DOHH2 (cell line): ENCODE results near the gene DLX3.

ENCODE experiments used
- H3F3A ChIP-seq: fragments of 200-600 bp; sonication (generic), shearing (Covaris generic); 2 replicates; pipeline ENCODE4 v1.6.0; 2016; ENCODE audit warnings: antibody characterized with exemption, mild to moderate bottlenecking; ENCODE audit not compliant: control insufficient read depth, insufficient read depth
- H3K27ac ChIP-seq: fragments of 200-600 bp; sonication (generic); 2 replicates; pipeline ENCODE4 v1.5.1; 2014; ENCODE audit warnings: low read depth, mild to moderate bottlenecking, low read length, moderate library complexity
- H3K27me3 ChIP-seq: fragments of 200-600 bp; sonication (generic); 2 replicates; pipeline ENCODE4 v1.6.1; 2014; ENCODE audit warnings: mild to moderate bottlenecking, low read length, mixed read lengths; ENCODE audit not compliant: control insufficient read depth
- H3K36me3 ChIP-seq: fragments of 200-600 bp; sonication (generic); 2 replicates; pipeline ENCODE4 v1.6.1; 2014; ENCODE audit warnings: mild to moderate bottlenecking, low read length, moderate library complexity, mixed read lengths; ENCODE audit not compliant: control insufficient read depth
- H3K4me1 ChIP-seq: fragments of 200-600 bp; sonication (generic); 2 replicates; pipeline ENCODE4 v1.6.1; 2014; ENCODE audit warnings: mild to moderate bottlenecking, low read length, mixed read lengths; ENCODE audit not compliant: control insufficient read depth
- H3K4me2 ChIP-seq: fragments of 200-600 bp; sonication (generic); 2 replicates; pipeline ENCODE4 v1.6.0; 2014; ENCODE audit warnings: mild to moderate bottlenecking, low read length, moderate library complexity
- H3K4me3 ChIP-seq: fragments of 200-600 bp; sonication (generic); 2 replicates; pipeline ENCODE4 v1.5.1; 2014; ENCODE audit warnings: mild to moderate bottlenecking, low read length, mixed read lengths
- H3K79me2 ChIP-seq: fragments of 200-600 bp; sonication (generic); 2 replicates; pipeline ENCODE4 v1.6.1; 2014; ENCODE audit warnings: mild to moderate bottlenecking, low read length, mixed read lengths; ENCODE audit not compliant: control insufficient read depth
- H3K9me2 ChIP-seq: fragments of 200-600 bp; sonication (generic); replicated peaks from 2 replicates; pipeline ENCODE4 v1.6.1; 2014; ENCODE audit warnings: mild to moderate bottlenecking, low read length, mixed read lengths; ENCODE audit not compliant: control insufficient read depth
- H3K9me3 ChIP-seq: fragments of 200-600 bp; sonication (generic); 2 replicates; pipeline ENCODE4 v1.6.1; 2014; ENCODE audit warnings: antibody characterized with exemption, low read length, mixed read lengths; ENCODE audit not compliant: control insufficient read depth, insufficient read depth
- H4K20me1 ChIP-seq: fragments of 200-600 bp; sonication (generic); 2 replicates; pipeline ENCODE4 v1.6.0; 2014; ENCODE audit warnings: low read depth, mild to moderate bottlenecking, antibody characterized with exemption, low read length, moderate library complexity; ENCODE audit not compliant: control insufficient read depth, insufficient read depth
- EZH2phosphoT487 ChIP-seq: fragments of 200-600 bp; sonication (generic); IDR thresholded peaks from 2 replicates; pipeline ENCODE4 v1.6.1; 2017; ENCODE audit warnings: borderline replicate concordance, mild to moderate bottlenecking, antibody characterized with exemption, low read length, moderate library complexity, mixed read lengths
- TF ChIP-seq, protein P1 (sequence below): fragments of 200-600 bp; sonication (generic); IDR thresholded peaks from one replicate; pipeline ENCODE4 v1.5.1; 2014; ENCODE audit warnings: antibody characterized with exemption, mild to moderate bottlenecking, low read depth, low read length; ENCODE audit not compliant: poor library complexity, severe bottlenecking

The DLX3 gene

DNA sequence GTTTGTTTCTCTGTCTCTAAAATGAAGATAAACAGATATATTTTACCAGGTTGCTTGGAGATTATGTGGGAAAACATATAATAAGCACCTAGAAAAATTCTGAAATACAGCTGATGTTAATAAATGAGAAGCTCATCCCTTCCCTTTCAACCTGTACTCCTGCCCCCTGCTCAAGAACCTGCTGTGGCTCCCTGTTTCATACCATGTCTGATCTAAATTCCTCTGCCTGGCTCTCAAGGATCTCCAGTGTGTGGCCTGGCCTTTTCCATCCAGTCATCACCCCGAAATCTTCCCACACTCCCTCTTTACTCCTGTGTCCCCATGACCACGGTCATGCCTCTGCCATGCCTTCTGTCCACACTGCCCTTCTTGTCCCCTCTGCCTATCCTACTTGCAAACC, 45.4 kb downstream of the DLX3 start:
- Histone ChIP-seq H4K20me1 (no peaks in the 10 kb centered on the region), H3K27ac (no peak overlapping the region), H3K4me1 (no peaks in the 10 kb centered on the region), H3K4me3 (no peak overlapping the region), H3K27me3 (no peaks in the 10 kb centered on the region), H3K79me2 (no peaks in the 10 kb centered on the region), H3K36me3 (no peaks in the 10 kb centered on the region), H3K4me2 (no peak overlapping the region), H3F3A (no peaks in the 10 kb centered on the region), H3K9me3 (no peaks in the 10 kb centered on the region), H3K9me2 (no peaks in the 10 kb centered on the region)
- TF ChIP-seq, protein P1, sequence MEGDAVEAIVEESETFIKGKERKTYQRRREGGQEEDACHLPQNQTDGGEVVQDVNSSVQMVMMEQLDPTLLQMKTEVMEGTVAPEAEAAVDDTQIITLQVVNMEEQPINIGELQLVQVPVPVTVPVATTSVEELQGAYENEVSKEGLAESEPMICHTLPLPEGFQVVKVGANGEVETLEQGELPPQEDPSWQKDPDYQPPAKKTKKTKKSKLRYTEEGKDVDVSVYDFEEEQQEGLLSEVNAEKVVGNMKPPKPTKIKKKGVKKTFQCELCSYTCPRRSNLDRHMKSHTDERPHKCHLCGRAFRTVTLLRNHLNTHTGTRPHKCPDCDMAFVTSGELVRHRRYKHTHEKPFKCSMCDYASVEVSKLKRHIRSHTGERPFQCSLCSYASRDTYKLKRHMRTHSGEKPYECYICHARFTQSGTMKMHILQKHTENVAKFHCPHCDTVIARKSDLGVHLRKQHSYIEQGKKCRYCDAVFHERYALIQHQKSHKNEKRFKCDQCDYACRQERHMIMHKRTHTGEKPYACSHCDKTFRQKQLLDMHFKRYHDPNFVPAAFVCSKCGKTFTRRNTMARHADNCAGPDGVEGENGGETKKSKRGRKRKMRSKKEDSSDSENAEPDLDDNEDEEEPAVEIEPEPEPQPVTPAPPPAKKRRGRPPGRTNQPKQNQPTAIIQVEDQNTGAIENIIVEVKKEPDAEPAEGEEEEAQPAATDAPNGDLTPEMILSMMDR, result no peak

DNA sequence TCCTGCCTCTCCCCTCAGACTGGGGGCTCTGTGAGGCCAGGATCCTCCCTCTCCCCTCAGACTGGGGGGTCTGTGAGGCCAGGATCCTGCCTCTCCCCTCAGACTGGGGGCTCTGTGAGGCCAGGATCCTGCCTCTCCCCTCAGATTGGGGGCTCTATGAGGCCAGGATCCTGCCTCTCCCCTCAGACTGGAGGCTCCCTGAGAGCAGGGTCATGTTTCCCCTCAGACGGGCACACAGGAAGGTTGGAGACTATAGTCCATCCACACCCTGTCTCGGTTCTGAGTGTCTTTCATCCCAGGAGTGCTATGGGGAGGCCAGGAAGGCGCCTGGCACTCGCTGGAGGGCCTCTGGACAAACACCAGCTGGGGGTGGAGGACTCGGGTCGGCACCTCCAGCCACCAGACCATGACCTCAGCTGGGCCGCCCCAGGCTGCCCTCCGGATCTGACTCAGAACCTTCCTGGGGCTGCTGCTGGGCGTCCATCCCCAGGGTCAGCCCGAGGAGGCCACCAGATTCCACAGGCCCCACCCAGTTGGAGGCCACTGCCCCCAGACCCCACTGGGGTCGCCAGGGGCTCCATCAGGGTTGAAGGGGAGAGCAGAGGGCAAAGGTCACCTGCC, 48.0 kb downstream of the DLX3 start:
- Histone ChIP-seq H3K4me1 (no peaks in the 10 kb centered on the region), H3K36me3 (no peaks in the 10 kb centered on the region), H3F3A (no peaks in the 10 kb centered on the region), H3K27me3 (no peaks in the 10 kb centered on the region), H3K79me2 (no peaks in the 10 kb centered on the region), H3K9me2 (no peaks in the 10 kb centered on the region), H3K9me3 (no peaks in the 10 kb centered on the region), H4K20me1 (no peaks in the 10 kb centered on the region), H3K27ac (no peak overlapping the region), H3K4me3 (no peak overlapping the region), H3K4me2 (no peak overlapping the region)
- TF ChIP-seq, protein P1, result no peak
- no peak for TF ChIP-seq EZH2phosphoT487

DNA sequence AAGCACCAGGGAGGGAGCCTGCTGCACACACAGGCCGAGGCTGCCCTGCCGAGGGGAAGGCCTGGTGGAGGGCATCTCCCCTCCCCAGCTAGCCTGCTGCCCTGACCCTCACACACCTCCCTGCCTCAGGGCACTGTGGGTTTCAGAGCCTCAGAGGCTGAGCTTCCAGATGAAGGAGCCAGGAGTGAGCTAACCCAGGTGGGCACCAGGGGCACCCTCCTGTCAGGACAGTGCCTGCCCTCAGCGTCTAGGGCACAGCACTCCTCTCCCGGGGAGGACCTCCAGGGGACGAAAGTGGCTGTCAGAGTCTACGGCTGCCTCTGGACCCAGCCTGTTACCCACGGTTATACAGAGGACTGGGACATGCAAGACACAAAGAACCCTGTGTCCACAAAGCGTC, 48.8 kb downstream of the DLX3 start:
- H3K4me3 ChIP-seq, result no peak overlapping the region
- no peaks in the 10 kb centered on the region for H3K4me1 ChIP-seq
- no peaks in the 10 kb centered on the region for H3K36me3 ChIP-seq
- no peaks in the 10 kb centered on the region for H3K79me2 ChIP-seq
- H3K4me2 ChIP-seq, result no peak overlapping the region
- no peaks in the 10 kb centered on the region for H3K9me3 ChIP-seq
- H4K20me1 ChIP-seq, result no peaks in the 10 kb centered on the region
- H3K9me2 ChIP-seq, result no peaks in the 10 kb centered on the region
- no peaks in the 10 kb centered on the region for H3K27me3 ChIP-seq
- no peaks in the 10 kb centered on the region for H3F3A ChIP-seq
- H3K27ac ChIP-seq, result no peak overlapping the region
- TF ChIP-seq, protein P1, result no peak
- no peak for TF ChIP-seq EZH2phosphoT487
